GM18519 (cell line): ENCODE data around the gene SLC6A9.

Experiments used
- ATAC-seq: cut with Tn5 transposase; IDR thresholded peaks from one replicate; pipeline ENCODE4 v1.9.1; 2021; ENCODE audit warnings: mild to moderate bottlenecking, moderate library complexity; ENCODE audit not compliant: unreplicated experiment, low FRiP score

SLC6A9 gene

GRCh38 chr1:43951021-43951985, 80.0 kb downstream of the SLC6A9 start:
- no peak for ATAC-seq

- no peak for ATAC-seq
Measured at GRCh38 chr1:43949678-43950077, 81.6 kb downstream of the SLC6A9 start.

GRCh38 chr1:43947874-43948437, 83.3 kb downstream of the SLC6A9 start:
- no peak for ATAC-seq

GRCh38 chr1:43947061-43947873, 84.0 kb downstream of the SLC6A9 start:
- no peak for ATAC-seq
